ENCODE measurements around the gene BST1. TPM values are rescaled to one million over a fixed set of nuclear protein-coding genes. Genes with fewer than 3 reads are reported as not detected.
A peak's percentile ranks its signal among the peaks of the same experiment; 100 is the strongest.
"Not testable (repeated sequence)": the region's sequence is repeated elsewhere in the genome, so short reads cannot be mapped to it uniquely, and the experiment has no call there.

BST1 gene
- polyA plus RNA-seq, 1 donor: 4.3 TPM

DNA sequence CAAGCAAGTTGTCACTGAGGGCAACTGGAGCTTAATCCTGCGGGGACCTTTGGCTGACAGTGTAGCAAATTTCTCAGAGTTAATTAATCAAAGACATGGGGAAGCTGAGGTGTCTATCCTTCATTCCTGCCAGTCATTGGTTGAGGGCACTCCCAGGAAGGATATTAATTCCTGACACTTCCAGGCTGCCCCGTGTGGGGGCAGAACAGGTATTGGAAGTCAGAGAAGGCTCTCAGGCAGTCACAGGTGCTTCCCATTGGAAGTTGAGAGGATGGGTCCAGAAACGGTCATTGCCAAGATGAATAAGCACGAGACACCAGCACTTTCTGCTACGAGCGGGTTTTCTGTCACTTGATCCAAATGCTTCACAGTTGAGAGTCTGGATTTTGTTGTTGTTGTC, 46.1 kb downstream of the BST1 start:
- no peak for DNase-seq

DNA sequence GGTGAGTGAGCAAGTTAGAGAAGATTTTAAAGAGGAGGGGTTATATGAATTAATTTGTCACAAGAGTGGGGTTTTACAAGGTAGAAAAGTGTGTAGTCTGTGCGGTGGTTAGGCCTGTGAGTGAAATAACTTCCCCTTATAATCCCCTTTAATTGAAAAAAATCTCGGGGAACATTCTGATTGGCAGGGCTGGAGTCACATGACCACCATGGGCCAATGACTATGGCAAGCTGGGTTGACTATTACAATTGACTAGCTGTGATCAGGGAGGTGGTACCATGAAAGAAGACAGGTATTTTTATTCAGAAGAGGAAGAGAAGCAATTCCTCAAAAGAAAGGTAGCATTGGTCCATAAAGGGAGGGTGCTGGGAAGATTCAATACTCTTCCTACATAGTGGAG, 48.3 kb downstream of the BST1 start:
- DNase-seq: no peak

DNA sequence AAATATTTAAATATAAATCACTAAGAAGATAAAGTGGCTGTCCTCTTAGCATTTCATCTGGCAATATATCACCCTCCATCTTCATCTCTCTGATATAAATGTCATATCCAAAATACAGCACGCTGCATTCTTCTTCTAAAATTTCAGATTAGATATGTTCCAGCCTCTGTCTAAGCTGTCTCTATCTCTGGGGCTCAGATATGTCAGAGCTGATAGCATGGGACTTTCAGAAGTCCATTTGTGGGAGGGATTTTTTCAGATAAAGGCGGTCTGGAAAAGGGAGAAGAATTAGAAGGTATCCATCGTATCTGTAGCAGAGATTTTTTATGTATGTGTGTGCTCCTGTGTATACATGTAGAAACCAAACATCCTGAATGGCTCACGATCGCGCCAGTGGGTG, 50.2 kb downstream of the BST1 start:
- DNase-seq: no peak

DNA sequence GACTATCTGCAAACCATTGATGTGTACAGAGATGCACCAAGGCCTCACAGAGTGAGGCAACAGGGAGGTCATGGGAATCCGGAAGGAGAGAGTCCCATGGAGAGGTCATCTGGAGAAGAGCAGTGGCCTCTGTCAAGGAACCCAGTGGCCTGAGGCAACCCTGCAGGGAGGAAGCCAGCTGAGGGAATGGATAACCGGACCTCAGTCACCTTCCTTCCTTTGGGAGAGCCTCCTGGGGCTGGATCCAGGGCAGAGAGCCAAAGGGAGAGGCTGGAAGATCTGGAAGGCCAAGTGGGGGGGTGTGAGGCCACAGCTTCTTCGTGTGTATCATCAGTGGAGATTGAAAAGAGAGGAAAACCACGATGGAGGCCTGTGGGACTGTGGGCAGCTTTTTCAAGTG, 50.9 kb downstream of the BST1 start:
- DNase-seq: no peak

DNA sequence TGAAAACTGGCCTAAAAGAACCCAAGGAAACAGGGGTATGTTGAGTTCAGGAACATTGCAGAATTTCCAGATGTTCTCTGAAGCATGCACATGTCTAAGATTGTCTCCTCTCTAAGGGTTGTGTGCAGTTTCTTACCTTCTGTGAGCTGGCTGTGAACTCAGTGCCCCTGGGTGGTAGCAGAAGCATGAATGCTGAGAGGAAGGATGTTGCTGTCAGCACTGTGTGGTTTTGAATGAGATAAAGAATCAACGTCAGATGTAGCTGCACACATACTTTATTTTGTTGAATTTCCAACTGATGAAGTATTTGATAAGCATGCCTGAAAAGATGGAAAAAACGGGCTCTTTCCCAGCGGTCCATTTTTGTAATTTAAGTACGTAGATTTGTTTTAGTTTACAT, 51.5 kb downstream of the BST1 start:
- DNase-seq: no peak

DNA sequence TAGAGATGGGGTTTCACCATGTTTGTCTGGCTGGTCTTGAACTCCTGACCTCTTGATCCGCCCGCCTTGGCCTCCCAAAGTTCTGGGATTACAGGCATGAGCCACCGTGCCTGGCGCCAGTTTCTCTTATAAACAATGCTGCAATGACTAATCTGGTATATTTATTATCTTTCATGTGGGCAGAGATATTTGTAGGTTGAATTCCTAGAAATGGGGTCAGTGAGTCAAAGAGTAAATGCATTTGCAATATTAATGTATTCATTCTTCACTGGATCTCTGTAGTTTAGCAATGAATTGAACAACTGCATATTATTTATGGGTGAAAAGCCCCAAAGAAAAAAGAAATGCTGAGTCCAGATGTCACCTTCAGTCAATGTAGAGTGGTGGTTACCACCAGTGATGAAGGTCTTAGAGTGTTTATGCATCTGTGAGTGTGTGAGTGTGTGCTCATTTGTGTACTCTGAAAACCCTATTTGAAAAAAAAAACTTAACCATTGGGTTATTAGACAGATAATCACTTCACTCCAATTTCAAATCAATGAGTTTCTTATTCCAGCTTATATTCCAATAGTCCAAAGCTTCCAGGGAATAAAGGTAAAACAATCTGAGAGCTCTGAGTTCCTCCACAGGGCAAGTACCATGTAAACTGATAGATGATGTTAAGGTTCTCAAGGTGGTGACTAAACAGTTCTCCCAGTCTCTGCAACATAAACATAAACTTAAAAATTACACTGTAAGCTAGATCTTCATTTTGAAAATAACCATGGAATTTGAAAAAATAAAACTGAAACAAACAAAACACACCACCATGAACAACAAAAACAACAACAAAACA, 52.7 kb downstream of the BST1 start:
- DNase-seq: no peak

DNA sequence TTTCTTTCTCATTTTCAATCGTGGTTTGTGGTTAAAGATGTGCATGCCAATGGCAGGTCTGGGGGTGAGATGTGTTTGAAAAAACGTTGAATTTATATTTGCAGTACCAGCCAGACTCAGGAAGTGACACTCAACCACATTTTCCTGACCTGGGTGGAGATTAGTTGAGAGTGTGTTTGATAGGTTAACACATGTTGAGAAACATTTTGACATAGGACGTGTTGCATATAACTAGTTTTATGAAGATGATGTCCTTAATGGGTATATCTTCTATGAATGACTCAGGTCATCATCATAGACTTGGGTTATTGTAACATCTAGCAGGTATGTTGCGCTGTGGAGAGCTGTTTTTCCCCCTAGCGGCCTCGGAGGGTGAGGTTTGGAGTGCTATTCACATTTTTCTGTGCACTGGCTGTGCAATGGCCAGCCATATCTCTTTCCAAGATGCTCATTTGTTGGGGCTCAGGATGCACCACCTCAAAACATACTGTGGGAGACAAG, 53.5 kb downstream of the BST1 start:
- no peak for DNase-seq

DNA sequence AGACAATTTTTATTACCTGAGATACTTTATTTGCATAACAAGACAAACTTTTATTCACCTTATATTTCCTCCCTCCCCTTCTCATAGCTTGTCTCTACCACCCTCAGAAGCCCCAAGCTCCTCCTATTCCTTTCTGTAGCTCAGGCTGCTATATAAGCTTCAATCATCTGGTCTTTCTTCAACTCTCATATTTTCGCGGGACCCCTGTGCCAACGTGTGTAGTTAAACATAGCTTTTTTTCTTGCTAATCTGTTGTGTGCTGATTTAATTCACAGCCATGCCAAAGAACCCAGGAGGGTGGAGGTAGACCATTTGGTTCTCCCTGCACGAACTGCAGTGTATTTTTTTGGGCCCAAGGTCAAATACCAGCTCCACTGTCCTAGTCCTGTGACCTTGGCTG, 54.2 kb downstream of the BST1 start:
- no peak for DNase-seq

DNA sequence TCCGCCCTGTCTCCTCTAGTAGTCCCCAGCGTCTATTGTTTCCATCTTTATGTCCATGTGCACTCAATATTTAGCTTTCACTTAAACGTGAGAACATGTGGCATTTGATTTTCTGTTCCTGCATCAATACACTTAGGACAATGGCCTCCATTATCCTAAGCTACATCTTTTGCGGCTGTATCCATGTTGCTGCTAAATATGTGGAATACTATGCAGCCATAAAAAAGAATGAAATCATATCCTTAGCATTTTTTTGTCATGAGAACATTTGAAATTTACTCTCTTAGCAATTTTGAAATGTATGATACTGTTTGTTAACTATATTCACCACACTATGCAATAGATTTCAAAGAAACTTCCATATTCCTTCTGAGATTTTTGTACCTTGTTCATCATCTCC, 55.4 kb downstream of the BST1 start:
- no peak for DNase-seq

DNA sequence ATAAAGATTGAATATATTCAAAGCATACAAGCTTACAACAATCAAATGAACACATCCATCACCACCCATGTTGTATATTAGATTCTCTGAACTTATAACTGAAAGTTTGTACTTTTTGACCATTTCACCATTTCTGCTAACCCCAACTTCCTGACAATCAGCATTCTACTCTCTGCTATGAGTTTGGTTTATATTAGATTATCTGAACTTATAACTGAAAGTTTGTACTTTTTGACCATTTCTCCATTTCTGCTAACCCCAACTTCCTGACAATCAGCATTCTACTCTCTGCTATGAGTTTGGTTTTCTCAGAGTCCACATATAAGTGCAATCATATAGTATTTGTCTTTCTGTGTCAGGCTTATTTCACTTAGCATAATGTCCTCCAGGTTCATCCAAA, 59.6 kb downstream of the BST1 start:
- not testable (repeated sequence) for DNase-seq

DNA sequence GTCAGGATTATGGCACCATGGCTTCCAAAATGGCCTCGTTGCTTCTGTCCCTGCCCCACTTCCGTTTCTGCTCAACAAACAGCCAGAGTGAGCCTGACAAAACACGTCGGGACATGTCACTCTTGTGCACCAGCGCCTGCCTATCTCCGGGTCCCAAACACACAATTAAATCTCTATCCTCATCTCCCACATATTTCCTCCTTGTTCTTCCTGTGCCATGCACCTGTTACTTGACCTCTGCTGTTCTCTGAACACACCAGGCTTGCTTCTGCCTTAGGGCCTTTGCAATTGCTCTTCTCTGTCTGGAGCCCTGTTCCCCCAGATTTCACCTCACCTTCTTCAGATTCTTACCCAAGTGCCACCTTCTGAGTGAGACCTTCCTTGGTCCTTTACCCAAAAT, 62.5 kb downstream of the BST1 start:
- no peak for DNase-seq

DNA sequence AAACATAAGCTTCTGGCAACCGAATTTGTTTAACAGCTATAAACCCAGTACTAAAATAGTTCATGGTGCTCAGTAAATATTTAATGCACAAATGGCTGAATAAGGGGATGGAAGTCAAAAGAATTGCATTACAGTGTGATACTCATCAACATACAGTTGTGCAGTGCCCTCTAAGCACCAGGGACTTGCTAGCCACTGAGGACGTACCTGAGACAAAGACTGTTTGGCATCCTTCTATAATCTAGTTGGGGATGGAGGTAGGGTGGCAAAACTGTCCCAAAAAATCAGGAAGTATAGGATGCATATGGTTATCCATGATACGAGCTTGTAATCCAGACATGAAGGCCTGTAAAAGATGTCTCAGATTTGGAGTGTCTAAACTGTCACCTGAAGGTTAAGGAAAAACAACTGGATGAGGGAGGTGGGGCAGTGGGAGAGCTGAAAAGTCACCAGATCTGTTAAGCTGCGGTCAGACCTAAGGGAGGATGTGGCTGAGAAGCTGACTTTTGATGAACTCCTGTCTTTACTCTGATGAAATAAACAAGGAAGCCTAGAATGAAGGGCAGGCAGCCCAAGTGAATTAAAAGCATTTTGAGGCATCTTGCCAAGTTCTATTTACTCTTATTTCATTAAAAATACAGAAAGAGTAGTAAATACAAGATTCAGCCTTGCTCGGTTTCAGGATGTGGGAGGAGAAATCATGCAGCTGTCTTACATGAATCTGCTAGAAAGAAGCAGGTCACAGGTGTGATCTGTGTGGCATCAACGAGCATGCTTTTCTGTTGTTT, 63.2 kb downstream of the BST1 start:
- no peak for DNase-seq

DNA sequence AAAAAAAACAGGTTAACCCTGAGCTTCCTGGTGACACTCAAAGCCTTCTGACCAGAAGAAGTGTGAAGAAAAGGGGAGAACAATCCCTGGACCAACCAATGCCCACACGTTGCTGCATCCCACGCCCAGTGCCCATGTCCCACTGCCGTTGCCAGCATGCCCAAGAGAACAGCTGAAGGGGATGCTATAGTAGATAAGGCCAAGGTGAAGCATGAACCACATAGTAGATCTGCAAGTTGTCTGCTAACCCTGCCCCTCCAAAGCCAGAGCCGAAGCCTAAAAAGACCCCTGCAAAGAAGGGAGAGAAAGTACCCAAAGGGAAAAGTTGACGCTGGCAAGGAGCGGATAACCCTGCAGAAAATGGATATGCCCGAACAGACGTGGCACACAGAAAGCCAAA, 64.0 kb downstream of the BST1 start:
- no peak for DNase-seq

DNA sequence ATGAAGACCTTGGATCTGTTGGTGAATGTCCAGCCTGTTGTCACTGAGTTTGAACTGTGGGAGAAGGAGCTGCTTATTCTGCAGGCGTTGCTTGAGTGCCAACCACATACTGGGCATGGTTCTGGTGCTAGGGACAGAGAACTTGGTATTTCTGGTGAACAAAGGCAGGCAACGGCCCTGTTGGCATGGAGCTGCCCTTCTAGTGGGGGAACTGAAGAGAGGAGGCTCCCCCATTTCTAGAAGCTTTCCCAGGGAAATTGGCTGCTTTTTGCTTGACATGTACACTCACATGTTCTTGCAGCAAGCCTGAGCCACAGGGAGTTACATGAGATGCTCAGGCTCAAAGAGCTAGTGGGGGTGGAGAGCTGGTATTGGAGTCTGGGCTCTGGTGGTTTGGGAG, 66.3 kb downstream of the BST1 start:
- no peak for DNase-seq

DNA sequence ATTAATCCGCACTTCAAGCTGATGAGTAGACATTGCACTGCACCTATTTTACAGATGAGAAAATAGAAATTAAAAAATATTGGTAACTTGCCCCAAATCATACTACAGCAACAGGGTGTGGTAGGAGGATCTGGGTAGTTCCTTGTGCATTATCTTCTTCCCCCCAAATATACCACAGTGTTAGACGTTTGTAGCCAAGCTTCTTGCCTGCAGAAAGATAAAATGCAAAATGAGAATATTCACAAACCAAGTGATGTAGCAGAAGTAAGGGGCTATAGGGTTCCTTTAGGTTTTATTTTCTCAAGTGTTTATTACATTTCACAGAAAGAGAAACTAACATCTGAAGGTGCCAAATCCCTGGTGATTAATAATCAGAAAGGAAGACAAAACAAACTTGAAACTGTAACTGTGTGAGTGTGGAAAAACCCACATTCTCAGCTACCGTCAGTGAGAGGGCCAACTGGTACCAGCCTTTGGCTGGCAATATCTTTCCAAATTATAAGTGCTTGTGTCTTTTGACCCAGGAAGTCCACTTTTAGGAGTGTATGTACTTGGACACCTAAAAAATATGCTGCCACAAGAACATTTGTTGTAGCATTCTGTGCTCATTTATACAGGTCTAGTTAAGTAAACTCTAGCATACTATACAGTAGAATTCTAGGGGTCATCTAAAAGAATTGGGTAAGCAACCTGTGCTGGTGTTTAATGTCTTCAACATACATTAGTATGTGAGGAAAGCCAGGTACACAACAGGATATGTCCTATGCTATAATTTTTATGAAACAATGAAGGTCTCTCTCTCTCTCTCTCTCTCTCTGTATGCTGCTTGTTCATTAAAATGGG, 68.6 kb downstream of the BST1 start:
- DNase-seq: no peak

DNA sequence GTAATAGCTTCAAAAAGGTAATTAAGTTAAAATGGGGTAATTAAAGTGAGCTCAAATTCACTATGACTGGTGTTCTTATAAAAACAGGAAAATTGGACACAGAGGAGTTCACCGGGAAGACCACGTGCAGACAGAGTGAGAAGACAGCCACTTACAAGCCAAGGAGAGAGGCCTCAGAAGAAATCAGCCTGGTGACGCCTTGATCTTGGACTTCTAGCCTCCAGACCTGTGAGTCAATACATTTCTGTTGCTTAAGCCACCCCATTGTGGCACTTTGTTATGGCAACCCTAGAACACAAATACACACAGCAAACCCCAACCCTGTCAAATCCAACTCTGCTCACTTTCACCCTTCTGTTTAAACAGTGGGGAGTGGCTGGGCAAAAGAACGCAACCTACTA, 71.2 kb downstream of the BST1 start:
- DNase-seq: no peak

DNA sequence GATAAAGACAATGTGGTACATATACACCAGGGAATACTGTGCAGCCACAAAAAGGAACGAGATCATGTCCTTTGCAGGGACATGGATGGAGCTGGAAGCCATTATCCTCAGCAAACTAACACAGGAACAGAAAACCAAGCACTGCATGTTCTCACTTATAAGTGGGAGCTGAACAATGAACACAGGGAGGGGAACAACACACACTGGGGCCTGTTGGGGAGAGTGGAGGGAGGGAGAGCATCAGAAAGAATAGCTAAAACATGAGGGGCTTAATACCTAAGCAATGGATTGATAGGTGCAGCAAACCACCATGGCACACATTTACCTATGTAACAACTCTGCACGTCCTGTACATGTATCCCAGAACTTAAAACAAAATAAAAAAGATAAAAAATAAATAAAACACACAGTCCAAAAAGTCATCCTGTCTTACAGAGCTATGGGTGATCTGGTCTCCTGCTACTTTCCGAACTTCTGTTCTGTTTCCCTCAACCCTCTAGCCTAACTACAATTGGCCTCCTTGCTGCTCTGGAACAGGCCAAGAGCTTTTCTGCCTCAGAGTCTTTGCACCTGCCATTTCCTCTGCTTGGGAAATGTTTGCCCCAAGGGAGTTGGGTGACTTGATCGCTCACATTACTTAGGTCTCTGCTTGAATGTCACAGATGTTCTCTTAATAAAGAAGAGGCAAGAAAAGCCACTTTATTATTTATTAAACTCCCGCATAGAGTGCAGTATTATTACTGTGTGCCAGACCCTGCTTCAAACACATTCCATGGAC, 74.2 kb downstream of the BST1 start:
- DNase-seq: no peak

DNA sequence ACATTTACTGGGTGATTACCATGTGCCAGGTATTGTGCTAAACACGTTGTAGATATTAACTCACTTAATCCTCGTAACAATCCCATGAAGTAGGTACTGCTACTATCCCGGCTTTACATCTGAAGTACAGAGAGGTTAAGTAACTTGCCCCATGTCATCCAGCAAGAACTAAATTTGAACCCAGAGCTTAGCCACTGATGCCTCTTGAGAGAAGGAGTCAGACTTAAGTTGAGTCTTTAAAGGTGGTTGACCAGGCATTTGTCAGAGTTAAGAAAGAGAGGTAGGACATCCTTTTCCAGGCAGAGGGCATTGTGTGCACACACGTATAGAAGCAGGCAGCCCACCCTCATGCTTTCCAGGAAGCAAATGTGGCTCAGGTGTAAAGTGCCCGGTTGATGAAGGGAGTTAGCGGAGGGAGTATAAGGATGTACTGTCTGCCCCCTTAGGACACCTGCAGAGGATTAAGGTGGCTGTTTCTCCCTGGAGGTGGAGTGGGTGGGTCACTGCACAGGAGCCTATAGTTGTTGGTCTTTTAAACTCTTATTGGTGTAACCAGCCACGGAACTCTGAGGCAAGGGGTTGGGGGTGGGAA, 74.9 kb downstream of the BST1 start:
- no peak for DNase-seq

DNA sequence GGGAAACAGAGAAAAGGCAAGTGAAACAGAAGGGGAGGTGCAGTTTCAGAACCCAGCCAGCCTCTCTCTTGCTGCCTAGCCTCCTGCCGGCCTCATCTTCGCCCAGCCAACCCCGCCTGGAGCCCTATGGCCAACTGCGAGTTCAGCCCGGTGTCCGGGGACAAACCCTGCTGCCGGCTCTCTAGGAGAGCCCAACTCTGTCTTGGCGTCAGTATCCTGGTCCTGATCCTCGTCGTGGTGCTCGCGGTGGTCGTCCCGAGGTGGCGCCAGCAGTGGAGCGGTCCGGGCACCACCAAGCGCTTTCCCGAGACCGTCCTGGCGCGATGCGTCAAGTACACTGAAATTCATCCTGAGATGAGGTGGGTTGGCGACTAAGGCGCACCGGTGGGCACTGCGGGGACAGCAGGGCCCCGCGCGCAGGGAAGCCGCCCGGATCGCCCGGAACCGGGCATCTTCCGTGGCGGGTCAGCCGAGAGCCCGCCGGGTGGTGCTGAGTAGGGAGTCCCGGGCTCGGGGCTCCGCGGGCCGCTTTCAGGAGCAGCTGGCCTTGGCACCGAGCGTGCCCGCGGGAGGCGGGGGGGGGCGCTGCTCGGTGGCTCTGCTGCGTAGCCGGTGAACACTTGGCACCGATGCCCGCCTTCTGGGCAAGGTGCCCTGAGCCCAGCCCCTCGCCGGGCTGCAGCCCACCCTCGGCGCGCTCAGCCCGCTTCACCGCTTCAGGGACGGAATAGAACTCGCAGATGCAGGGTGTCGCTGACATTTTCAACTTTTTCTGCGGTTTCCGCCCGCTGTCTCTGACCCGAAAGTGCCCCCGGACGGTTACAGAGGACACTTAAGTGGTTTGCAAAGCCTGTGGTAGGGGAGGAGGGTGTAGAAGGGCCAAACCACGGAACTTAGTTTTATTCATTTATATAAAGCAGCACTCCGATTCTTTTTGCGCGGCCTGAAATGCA, 75.7 kb downstream of the BST1 start, which contains the start of gene CD38:
Gene CD38, plus strand, starts transcription at position 40 of the 953 bp plus-strand sequence. Its CDS starts 87 bp downstream, at position 127.
- DNase-seq: peak; percentile 24

DNA sequence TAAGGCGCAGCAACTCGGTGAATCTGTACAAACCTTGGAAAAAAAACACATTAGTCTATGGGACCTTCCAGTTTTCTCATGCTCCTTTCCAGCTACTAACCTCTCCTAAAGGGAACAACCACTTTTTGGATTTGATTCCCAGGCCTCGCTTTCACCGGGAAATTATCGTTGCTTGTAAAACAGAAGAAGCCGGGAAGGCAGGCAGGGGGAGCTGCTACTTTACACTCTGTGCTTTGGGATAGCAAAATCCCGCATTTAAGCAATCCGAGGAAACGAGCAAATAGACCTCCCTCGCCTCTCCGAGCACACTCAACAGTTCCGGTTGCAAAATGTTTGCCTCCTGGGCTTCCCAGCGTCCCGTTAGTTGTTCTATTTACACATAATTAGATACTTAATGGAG, 76.4 kb downstream of the BST1 start:
- peak; percentile 57 for DNase-seq

All from hindlimb muscle (tissue), 1 donor.